K562 treated with DMSO at 1 percent for 4 hours (cell line): ENCODE results near the gene ZNF730. TPM values are rescaled to one million over a fixed set of nuclear protein-coding genes. Genes with fewer than 3 reads are reported as not detected.

Source experiments
- total RNA-seq: library from RNA; unstranded; fragments of 300-600 nt; gene quantifications from 2 replicates; pipeline ENCODE4 v1.2.3, GENCODE V29; 2022; ENCODE audit not compliant: insufficient read depth

Gene ZNF730
- total RNA-seq, result 0.68 and 1.4 TPM in 2 replicates

GRCh38 chr19:23116802-23117571 is at the start of gene ZNF730:
Gene ZNF730 (plus strand): TSS chr19:23117025. CDS start chr19:23117174, 149 bp downstream.

Other genes with a start within 250 kb of the ZNF730 start
- not detected in 2 replicates for gene ZNF728, start 113.8 kb upstream of the ZNF730 start, total RNA-seq
- gene ZNF724, start 133.4 kb downstream of the ZNF730 start, total RNA-seq, result 0.63 and 0.74 TPM in 2 replicates